Endothelial cell of umbilical vein (primary cell): ENCODE data around the gene DSG3. TPM values are rescaled to one million over a fixed set of nuclear protein-coding genes. Genes with fewer than 3 reads are reported as not detected.

Experiments
- BruUV-seq: library from RNA; stranded (reverse); fragments of 400-500 nt; replicated peaks from 2 replicates; lab custom pipeline; 2021; lab: Mats Ljungman, UMichigan
- CTCF ChIA-PET: fragments of 300-600, 350-600 bp; sonication (Branson Sonifier 250); formaldehyde crosslinking; loops from one replicate; lab custom pipeline; 2021; ENCODE audit warnings: antibody characterized with exemption, inconsistent platforms; lab: Charles Lee
- POLR2A ChIA-PET: fragments of 300-600, 350-600 bp; sonication (Branson Sonifier 250); formaldehyde crosslinking; loops from one replicate; lab custom pipeline; 2021; ENCODE audit warnings: antibody characterized with exemption, inconsistent platforms; lab: Charles Lee
- DNase-seq: peaks from one replicate; pipeline ENCODE4 v3.0.0-alpha.2; 2011; ENCODE audit warnings: low read depth, low spot score
- FAIRE-seq: peaks from 2 replicates; lab custom pipeline; 2011; peaks lifted over from hg19 to GRCh38; lab: Jason Lieb, UNC
- H2AFZ ChIP-seq: 2 replicates; pipeline ENCODE4 v1.6.0; 2012; ENCODE audit warnings: low read depth, low read length, control low read depth, inconsistent platforms
- H3K27ac ChIP-seq: 2 replicates; pipeline ENCODE4 v1.5.1; 2011; ENCODE audit warnings: low read depth, mild to moderate bottlenecking, control low read depth, low read length, moderate library complexity; ENCODE audit not compliant: insufficient read depth
- H3K27me3 ChIP-seq, 2 experiments: 2 replicates each; pipeline versions ENCODE4 v1.6.0 to v1.6.1; 2011; ENCODE audit warnings: low read length in 2 of 2, mixed read lengths in 1 of 2; ENCODE audit not compliant: control insufficient read depth in 2 of 2, insufficient read depth in 2 of 2
- H3K36me3 ChIP-seq, 2 experiments: 2 replicates in 1 of 2; 3 replicates in 1 of 2; pipeline ENCODE4 v1.5.1; 2011; ENCODE audit warnings: low read length in 2 of 2, mild to moderate bottlenecking in 1 of 2, moderate library complexity in 1 of 2; ENCODE audit not compliant: control insufficient read depth in 2 of 2, insufficient read depth in 2 of 2; ENCODE audit errors: extremely low read depth in 1 of 2
- H3K4me1 ChIP-seq: 3 replicates; pipeline ENCODE4 v1.5.1; 2011; ENCODE audit warnings: mild to moderate bottlenecking, low read length; ENCODE audit not compliant: control insufficient read depth, insufficient read depth; ENCODE audit errors: extremely low read depth
- H3K4me2 ChIP-seq: 2 replicates; pipeline ENCODE4 v1.6.1; 2011; ENCODE audit warnings: low read length, control low read depth, mixed read lengths; ENCODE audit not compliant: insufficient read depth
- H3K4me3 ChIP-seq, 3 experiments: fragments of 200-600 bp in 1 of 3; sonication (generic), shearing (Covaris generic) in 1 of 3; replicated peaks in 1 of 3; 2 replicates each; pipeline ENCODE4 v1.5.1; 2011 to 2016; ENCODE audit warnings: control low read depth in 3 of 3, low read length in 3 of 3, mild to moderate bottlenecking in 2 of 3, inconsistent platforms in 1 of 3, low read depth in 1 of 3, moderate library complexity in 1 of 3; ENCODE audit not compliant: insufficient read depth in 1 of 3
- H3K79me2 ChIP-seq: 2 replicates; pipeline ENCODE4 v1.6.0; 2012; ENCODE audit warnings: low read length, inconsistent platforms; ENCODE audit not compliant: control insufficient read depth, insufficient read depth
- H3K9ac ChIP-seq: replicated peaks from 2 replicates; pipeline ENCODE3; 2011; ENCODE audit warnings: low read length, control low read depth; ENCODE audit not compliant: insufficient read depth; ENCODE audit errors: extremely low read depth
- H3K9me1 ChIP-seq: replicated peaks from 3 replicates; pipeline ENCODE4 v1.6.0; 2011; ENCODE audit warnings: mild to moderate bottlenecking, low read length; ENCODE audit not compliant: control insufficient read depth, insufficient read depth; ENCODE audit errors: extremely low read depth
- H3K9me3 ChIP-seq: replicated peaks from 2 replicates; pipeline ENCODE4 v1.5.1; 2012; ENCODE audit warnings: low read length, inconsistent platforms; ENCODE audit not compliant: control insufficient read depth, insufficient read depth
- H4K20me1 ChIP-seq: replicated peaks from 2 replicates; pipeline ENCODE3; 2011; ENCODE audit warnings: mild to moderate bottlenecking, low read length; ENCODE audit not compliant: control insufficient read depth, insufficient read depth; ENCODE audit errors: extremely low read depth
- EZH2 ChIP-seq: IDR thresholded peaks from 2 replicates; pipeline ENCODE4 v1.6.1; 2012; ENCODE audit warnings: borderline replicate concordance, low read depth, mild to moderate bottlenecking, moderate library complexity, low read length, inconsistent platforms; ENCODE audit not compliant: severe bottlenecking
- FOS ChIP-seq: IDR thresholded peaks from 2 replicates; pipeline ENCODE4 v1.6.1; 2011; ENCODE audit warnings: mild to moderate bottlenecking, low read length, moderate library complexity, borderline replicate concordance; ENCODE audit not compliant: insufficient read depth
- GATA2 ChIP-seq: IDR thresholded peaks from 2 replicates; pipeline ENCODE4 v1.7.0; 2011; ENCODE audit warnings: low read depth, mild to moderate bottlenecking, moderate library complexity, mixed read lengths, low read length; ENCODE audit not compliant: insufficient read length, insufficient read depth
- JUN ChIP-seq: IDR thresholded peaks from 2 replicates; pipeline ENCODE4 v1.6.1; 2011; ENCODE audit warnings: borderline replicate concordance, low read depth; ENCODE audit not compliant: insufficient read length, insufficient read depth
- MYC ChIP-seq: IDR thresholded peaks from one replicate; pipeline ENCODE4 v1.6.1; 2011; ENCODE audit warnings: mild to moderate bottlenecking, low read depth, low read length
- POLR2A ChIP-seq: IDR thresholded peaks from 2 replicates; pipeline ENCODE4 v1.6.1; 2012; ENCODE audit warnings: low read depth, mild to moderate bottlenecking, control low read depth, low read length
- POLR2AphosphoS5 ChIP-seq: IDR thresholded peaks from 2 replicates; pipeline ENCODE4 v1.6.1; 2012; ENCODE audit warnings: low read depth, mild to moderate bottlenecking, control low read depth, low read length, moderate library complexity; ENCODE audit not compliant: insufficient read depth
- dilution Hi-C: fragments of 300-500 bp; cut with MboI; formaldehyde crosslinking; loops from one replicate; pipeline ENCODE4 v1.15.0; 2019; ENCODE audit warnings: low sequenced_read_pairs; ENCODE audit not compliant: extremely low pct_ligation_motif_present
- intact Hi-C: fragments of 100-400 bp; cut with micrococcal nuclease; formaldehyde crosslinking; loops from one replicate; pipeline ENCODE4 v1.10.0; 2022
- polyA plus RNA-seq, 4 experiments: library from polyadenylated mRNA; depleted of rRNA in 3 of 4; stranded (reverse) in 3 of 4; unstranded in 1 of 4; fragments of >200 nt; gene quantifications; 2 replicates each; pipeline versions ENCODE4 v1.2.1 to v1.2.3, GENCODE V29; 2011 to 2012; ENCODE audit warnings: missing spikeins in 1 of 4
- total RNA-seq: library from RNA; stranded (reverse); gene quantifications from 2 replicates; pipeline ENCODE4 v1.2.3, GENCODE V29; 2021
- TF ChIP-seq, protein P1 (sequence below): IDR thresholded peaks from 2 replicates; pipeline ENCODE4 v1.6.1; 2011; ENCODE audit not compliant: insufficient read depth, insufficient read length
- TF ChIP-seq, protein P2 (sequence below), 2 donors: IDR thresholded peaks; 1 replicate in 1 of 2; 2 replicates in 1 of 2; pipeline ENCODE4 v1.5.1; 2011; ENCODE audit warnings: low read length in 2 of 2, mild to moderate bottlenecking in 2 of 2, moderate library complexity in 2 of 2, control low read depth in 1 of 2, inconsistent platforms in 1 of 2, low read depth in 1 of 2; ENCODE audit not compliant: insufficient read depth in 1 of 2; ENCODE audit errors: extremely low read depth in 1 of 2

DSG3 gene
- total and polyA plus RNA-seq, 2 donors (not counting 3 experiments of a cell fraction or from before 2014, with no cell fraction given): 0.07 TPM; not detected in 1

DNA sequence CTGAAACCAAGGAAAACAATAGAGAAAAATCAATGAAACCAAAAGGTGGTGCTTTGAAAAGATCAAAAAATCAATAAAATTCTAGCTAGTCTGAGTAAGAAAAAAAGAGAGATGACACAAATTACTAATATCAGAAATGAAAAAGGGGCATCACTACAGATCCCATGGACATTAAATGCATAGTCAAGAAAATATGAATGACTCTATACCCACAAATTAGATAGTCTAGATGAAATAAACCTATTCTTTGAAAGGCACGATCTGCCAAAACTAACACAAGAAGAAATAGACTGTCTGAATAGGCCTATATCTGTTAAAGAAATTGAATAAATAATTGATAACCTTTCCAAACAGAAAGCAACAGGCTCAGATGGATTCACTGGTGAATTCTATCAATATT, 15.2 kb upstream of the DSG3 start:
- Histone ChIP-seq H3K27me3 (no peaks in the 10 kb centered on the region), H3K4me1 (no peaks in the 10 kb centered on the region), H3K9me3 (no peaks in the 10 kb centered on the region), H3K4me3 (no peak overlapping the region), H2AFZ (no peak overlapping the region), H3K4me2 (no peak overlapping the region), H3K79me2 (no peaks in the 10 kb centered on the region), H3K27ac (no peak overlapping the region), H4K20me1 (no peaks in the 10 kb centered on the region), H3K9ac (no peak overlapping the region), H3K36me3 (no peaks in the 10 kb centered on the region), H3K9me1 (no peaks in the 10 kb centered on the region)
- intact Hi-C loops: no loop called here
- DNase-seq: no peak
- no peak for FAIRE-seq
- CTCF ChIA-PET: no interaction called here
- TF ChIP-seq POLR2AphosphoS5 (no peak), MYC (no peak), EZH2 (no peak), GATA2 (no peak), FOS (no peak), POLR2A (no peak), JUN (no peak)
- TF ChIP-seq, protein P1, sequence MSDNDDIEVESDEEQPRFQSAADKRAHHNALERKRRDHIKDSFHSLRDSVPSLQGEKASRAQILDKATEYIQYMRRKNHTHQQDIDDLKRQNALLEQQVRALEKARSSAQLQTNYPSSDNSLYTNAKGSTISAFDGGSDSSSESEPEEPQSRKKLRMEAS: no peak
- TF ChIP-seq, protein P2, sequence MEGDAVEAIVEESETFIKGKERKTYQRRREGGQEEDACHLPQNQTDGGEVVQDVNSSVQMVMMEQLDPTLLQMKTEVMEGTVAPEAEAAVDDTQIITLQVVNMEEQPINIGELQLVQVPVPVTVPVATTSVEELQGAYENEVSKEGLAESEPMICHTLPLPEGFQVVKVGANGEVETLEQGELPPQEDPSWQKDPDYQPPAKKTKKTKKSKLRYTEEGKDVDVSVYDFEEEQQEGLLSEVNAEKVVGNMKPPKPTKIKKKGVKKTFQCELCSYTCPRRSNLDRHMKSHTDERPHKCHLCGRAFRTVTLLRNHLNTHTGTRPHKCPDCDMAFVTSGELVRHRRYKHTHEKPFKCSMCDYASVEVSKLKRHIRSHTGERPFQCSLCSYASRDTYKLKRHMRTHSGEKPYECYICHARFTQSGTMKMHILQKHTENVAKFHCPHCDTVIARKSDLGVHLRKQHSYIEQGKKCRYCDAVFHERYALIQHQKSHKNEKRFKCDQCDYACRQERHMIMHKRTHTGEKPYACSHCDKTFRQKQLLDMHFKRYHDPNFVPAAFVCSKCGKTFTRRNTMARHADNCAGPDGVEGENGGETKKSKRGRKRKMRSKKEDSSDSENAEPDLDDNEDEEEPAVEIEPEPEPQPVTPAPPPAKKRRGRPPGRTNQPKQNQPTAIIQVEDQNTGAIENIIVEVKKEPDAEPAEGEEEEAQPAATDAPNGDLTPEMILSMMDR (IDR thresholded peaks at IDR 0.05; ENCODE audit: extremely low read depth in 1 of 2, insufficient read depth in 1 of 2, low read depth in 1 of 2, low read length in 2 of 2): no peak
- BruUV-seq: no TSS peak
- POLR2A ChIA-PET: no interaction called here
- dilution Hi-C loops: no loop called here
